Fibroblast of upper back skin (primary cell): ENCODE measurements around the gene PLSCR4.

Experiments used
- DNase-seq: peaks from one replicate; pipeline ENCODE4 v3.0.0-alpha.2; 2013

The PLSCR4 gene

GRCh38 chr3:146160321-146160963, 90.5 kb downstream of the PLSCR4 start:
- peak; percentile 82 for DNase-seq

DNA sequence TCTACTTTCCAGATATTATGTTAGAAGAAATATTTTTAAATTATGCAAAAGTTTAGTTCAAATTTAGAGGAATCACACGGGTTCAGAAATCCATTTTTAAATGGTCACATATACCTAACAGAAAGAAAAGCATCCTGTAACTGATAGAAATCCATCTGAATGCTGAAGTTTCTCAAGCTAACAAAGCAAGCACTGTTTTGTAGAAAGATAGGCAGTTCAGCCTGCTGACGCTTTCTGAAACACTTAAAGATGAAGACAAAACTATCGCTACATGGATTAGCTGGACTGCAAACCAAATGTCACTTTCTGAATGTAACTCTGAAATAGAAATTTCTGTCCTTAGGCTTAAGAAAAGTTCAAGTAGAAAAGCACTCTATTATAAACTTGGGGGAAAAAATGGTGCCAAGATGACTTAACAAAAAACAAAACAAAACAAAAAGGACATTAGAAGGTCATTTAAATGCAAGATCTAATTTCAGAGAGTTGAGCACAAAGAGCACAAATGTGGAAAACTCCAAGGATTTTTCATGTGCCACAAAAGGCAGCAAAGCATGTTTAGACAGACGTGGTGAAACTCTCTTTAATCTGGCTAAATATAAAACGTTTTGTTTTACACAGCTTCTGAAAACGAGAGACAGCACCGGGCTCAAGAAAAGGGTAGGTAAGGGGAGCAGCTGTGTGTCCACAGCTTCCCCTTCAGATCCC, 91.1 kb downstream of the PLSCR4 start:
- DNase-seq = no peak

DNA sequence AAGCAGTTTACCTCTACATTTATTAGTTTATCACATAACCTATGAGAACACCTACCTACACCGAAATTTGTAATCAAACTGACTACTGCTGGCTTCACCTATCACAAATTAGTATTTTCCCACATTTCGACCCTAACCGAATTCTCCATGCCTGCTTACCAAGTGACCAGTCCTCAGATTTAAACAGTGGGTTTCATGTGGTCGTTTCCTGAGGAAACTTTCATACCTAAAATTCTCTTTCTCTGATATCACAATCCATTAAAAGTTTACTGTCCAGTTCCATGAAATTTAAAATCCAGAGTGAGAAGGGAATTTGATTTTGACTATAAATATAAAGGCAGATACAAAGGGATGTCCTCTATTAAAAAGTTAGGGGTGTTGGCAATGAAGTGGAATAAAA, 91.9 kb downstream of the PLSCR4 start:
- DNase-seq = no peak

GRCh38 chr3:146157325-146158060, 93.4 kb downstream of the PLSCR4 start:
- DNase-seq = no peak

DNA sequence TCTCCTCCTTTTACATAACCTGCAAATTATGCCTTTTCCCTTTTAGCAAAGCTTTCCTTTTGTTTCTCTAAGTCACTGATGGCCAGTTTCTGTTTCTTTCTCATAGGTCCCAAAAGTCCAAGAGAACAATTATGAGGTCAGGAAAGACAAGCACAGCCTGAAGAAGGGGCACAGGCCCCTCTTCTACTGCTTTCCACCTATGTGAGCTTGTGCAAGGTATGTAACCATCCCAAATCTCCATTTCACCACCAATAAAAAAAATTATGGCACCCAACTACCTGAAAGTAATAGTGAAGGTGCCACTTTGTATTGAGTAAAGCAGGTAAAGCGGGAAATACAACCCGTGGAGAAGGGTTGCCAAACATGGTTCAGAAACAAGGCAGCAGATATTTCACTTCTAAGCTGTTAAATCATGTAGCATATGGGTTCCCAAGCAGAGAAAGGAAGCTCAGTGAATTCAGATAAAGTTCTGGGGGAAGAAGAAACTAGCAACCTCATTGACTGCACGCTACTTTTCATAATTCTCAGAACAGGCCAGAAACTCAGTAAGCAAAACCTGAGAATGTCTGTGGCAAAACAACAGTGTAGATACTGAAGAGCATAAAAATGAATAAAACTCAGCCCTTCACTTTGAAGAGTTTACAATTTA, 94.1 kb downstream of the PLSCR4 start:
- no peak for DNase-seq

DNA sequence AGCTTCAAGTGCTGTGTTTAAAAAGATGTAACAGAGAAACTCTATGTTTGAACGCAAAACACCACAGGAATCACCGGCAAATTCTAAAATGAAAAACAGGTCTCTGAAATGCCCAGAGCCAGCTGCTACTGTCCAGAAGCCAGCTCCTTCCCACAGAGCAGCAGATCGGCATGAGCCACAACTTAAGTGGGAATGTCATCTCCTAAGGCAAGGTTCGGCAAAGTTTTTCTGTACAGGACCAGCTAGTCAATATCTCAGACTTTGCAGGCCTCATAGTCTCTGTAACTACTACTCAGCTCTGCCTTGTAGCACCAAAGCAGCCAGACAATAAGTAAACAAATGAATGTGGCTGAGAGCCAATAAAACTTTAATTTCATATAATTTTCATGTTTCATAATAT, 94.8 kb downstream of the PLSCR4 start:
- no peak for DNase-seq

DNA sequence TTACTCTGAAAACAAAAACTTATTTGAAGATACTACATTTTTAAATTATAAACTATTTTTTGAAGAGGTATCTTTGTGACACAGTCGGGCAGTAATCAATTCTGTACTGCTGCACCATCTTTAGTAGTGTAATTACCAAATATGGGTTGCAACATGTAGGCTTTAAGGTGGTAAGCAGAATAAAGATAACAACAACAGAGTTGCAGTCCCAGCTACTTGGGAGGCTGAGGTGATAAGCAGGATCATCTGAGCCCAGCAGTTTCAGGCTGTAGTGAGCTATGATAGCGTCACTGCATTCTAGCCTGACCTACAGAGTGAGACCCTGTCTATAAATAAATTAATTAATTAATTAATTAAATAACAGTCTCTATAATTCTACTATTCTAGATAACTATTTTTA, 95.9 kb downstream of the PLSCR4 start:
- no peak for DNase-seq

DNA sequence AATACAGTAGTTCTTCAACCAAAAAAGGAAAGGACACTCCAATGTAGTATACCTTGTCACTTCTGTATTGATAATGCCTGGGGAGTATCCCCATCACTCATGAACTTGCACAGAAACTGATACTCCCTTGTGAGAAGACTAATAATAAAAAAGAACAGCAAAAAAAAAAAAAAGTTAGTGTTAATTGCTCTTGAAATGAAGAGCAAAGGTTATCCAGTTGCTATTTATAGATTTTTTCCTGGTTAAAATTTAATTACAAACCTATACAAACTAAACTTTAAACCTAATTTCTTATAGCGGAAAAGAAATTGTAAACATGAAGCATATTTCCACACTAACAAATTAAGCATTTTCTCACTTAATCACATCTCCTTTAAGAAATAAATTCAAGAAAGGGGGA, 96.6 kb downstream of the PLSCR4 start:
- no peak for DNase-seq

- DNase-seq = no peak
Observed at GRCh38 chr3:146153429-146153828, 97.5 kb downstream of the PLSCR4 start.

DNA sequence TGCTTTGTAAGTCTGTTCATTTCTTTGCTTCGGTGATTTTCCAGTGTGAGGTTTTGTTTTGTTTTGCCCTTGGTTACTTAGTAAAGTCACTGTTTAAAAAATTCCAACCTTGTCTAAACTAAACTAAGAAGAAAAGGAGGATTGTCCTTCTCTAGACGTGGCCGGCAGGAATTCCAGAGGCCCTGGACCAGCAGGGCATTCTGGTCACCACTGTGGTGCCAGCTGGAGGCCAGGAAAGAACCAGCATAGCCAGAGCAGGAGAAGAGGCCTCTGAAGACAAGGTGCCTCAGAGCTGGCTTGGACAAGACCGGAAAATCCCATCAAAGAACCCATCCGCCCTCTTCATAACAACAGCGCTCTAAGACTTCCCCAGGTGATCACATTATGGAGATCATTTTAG, 98.1 kb downstream of the PLSCR4 start:
- DNase-seq = no peak

- peak; percentile 29 for DNase-seq
Observed at GRCh38 chr3:146148468-146148931, 102.4 kb downstream of the PLSCR4 start.

GRCh38 chr3:146145642-146146041, 105.3 kb downstream of the PLSCR4 start:
- DNase-seq = no peak

DNA sequence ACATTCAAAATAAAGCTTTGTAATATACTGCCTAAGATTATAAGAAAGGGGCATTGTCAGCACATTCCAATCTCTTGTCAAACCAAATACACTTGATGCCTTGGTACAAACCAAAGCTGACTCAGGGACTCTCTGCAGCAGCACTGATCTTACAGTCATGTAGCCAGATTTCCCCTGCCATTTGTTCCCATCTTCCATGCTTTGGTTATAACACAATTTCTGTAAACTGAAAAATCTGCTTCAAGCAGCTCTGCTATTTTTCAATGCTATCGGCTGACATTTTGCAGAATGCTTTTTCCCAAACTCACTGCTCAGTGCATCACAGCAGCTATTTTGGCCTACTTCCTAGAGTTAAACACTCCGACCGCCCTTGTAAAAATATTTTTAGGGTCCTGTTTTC, 108.1 kb downstream of the PLSCR4 start:
- peak; percentile 56 for DNase-seq
